SK-N-MC (cell line): ENCODE results near the gene ST6GALNAC3.

Source experiments
- EZH2 ChIP-seq: fragments of 200-600 bp; sonication (generic); IDR thresholded peaks from one replicate; pipeline ENCODE4 v1.6.1; 2017; ENCODE audit warnings: antibody characterized with exemption
- POLR2AphosphoS5 ChIP-seq: IDR thresholded peaks from 2 replicates; pipeline ENCODE4 v1.6.1; 2012; ENCODE audit warnings: mild to moderate bottlenecking, low read depth, low read length, borderline replicate concordance

DNA sequence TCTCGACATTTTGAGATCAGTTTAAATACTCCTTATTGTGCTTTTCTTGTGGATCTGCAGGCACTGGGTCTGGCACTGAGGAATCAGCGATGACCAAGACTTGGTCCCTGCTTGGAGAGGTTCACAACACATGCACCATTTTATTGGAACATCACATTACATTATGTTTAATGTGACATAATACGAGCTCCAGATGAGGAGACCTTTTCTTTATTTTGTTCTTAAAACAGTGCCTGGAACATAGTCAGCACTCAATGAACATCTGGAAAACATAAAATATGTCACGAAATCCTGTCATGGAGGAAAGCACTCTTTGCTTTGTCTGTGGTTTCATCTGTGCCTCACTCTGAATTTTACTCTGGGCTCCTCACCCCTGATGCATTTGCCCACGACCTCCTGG is 110.7 kb downstream of the ST6GALNAC3 start:
- TF ChIP-seq EZH2 (no peak), POLR2AphosphoS5 (no peak)
